Keratinocyte (primary cell): ENCODE data around the gene PRR9.

Source experiments
- CTCF ChIP-seq, 3 experiments: IDR thresholded peaks in 1 of 3; conservative IDR thresholded peaks in 1 of 3; optimal IDR thresholded peaks in 1 of 3; 2 replicates in 2 of 3; 3 replicates in 1 of 3; pipeline versions ENCODE3 to v1.5.1; 2011; ENCODE audit warnings: low read length in 3 of 3, mild to moderate bottlenecking in 3 of 3, moderate library complexity in 2 of 3, control low read depth in 1 of 3, inconsistent platforms in 1 of 3; ENCODE audit not compliant: insufficient read depth in 2 of 3; ENCODE audit errors: extremely low read depth in 1 of 3
- EZH2 ChIP-seq: IDR thresholded peaks from one replicate; pipeline ENCODE4 v1.6.1; 2012; ENCODE audit warnings: inconsistent platforms, mild to moderate bottlenecking, low read length, moderate library complexity

GRCh38 chr1:153220606-153221303 lies 3.4 kb downstream of the PRR9 start:
- TF ChIP-seq CTCF (optimal IDR thresholded peaks at IDR 0.05 in 1 of 3, IDR thresholded peaks at IDR 0.05 in 1 of 3, conservative IDR thresholded peaks at IDR 0.05 in 1 of 3; ENCODE audit: extremely low read depth in 1 of 3, insufficient read depth in 2 of 3, low read length in 3 of 3) (no peak), EZH2 (no peak)
